WTC11 (cell line): ENCODE results near the gene ZBTB32. TPM values are rescaled to one million over a fixed set of nuclear protein-coding genes. Genes with fewer than 3 reads are reported as not detected.
A peak's percentile ranks its signal among the peaks of the same experiment; 100 is the strongest.

Experiments
- ATAC-seq: fragments of 200-7000 bp; cut with Tn5 transposase; 2 replicates; pipeline ENCODE4 v1.10.0; 2021; ENCODE audit warnings: mild to moderate bottlenecking, moderate library complexity
- CTCF ChIA-PET: fragments of 300-600 bp; sonication (Branson Sonifier 250); formaldehyde crosslinking; loops from one replicate; lab custom pipeline; 2021; ENCODE audit warnings: antibody characterized with exemption; lab: Charles Lee
- POLR2A ChIA-PET: fragments of 350-600 bp; sonication (Branson Sonifier 250); formaldehyde crosslinking; loops from one replicate; lab custom pipeline; 2021; ENCODE audit warnings: antibody characterized with exemption; lab: Charles Lee
- DNase-seq: peaks from one replicate; pipeline ENCODE4 v3.0.0; 2021; ENCODE audit warnings: low spot score
- H3K27ac Mint-ChIP-seq: 2 replicates; pipeline ENCODE4 v1.8.0; 2021; ENCODE audit warnings: mixed read lengths
- H3K27me3 Mint-ChIP-seq: 2 replicates; pipeline ENCODE4 v1.8.0; 2021; ENCODE audit warnings: low read depth, mild to moderate bottlenecking, moderate library complexity, mixed read lengths
- H3K36me3 Mint-ChIP-seq: 2 replicates; pipeline ENCODE4 v1.8.0; 2021; ENCODE audit warnings: mixed read lengths
- H3K4me1 Mint-ChIP-seq: 2 replicates; pipeline ENCODE4 v1.8.0; 2022; ENCODE audit warnings: mixed read lengths
- H3K4me3 Mint-ChIP-seq: 2 replicates; pipeline ENCODE4 v1.8.0; 2021; ENCODE audit warnings: mild to moderate bottlenecking, moderate library complexity, mixed read lengths
- H3K9me3 Mint-ChIP-seq: 2 replicates; pipeline ENCODE4 v1.8.0; 2021; ENCODE audit warnings: mixed read lengths
- ARID4B ChIP-seq: sonication (generic); formaldehyde crosslinking; IDR thresholded peaks from 2 replicates; pipeline ENCODE4 v1.8.0; 2023; ENCODE audit warnings: missing genetic modification reagents, mild to moderate bottlenecking, borderline replicate concordance
- CBFB ChIP-seq: sonication (generic); formaldehyde crosslinking; IDR thresholded peaks from 2 replicates; pipeline ENCODE4 v1.8.1; 2022; ENCODE audit warnings: mild to moderate bottlenecking, low read depth, missing genetic modification reagents
- ETV6 ChIP-seq: sonication (generic); formaldehyde crosslinking; IDR thresholded peaks from 2 replicates; pipeline ENCODE4 v1.8.1; 2022; ENCODE audit warnings: mild to moderate bottlenecking, missing genetic modification reagents
- FOXP1 ChIP-seq: sonication (generic); formaldehyde crosslinking; IDR thresholded peaks from 2 replicates; pipeline ENCODE4 v1.8.0; 2022; ENCODE audit warnings: missing genetic modification reagents, mild to moderate bottlenecking, moderate library complexity, borderline replicate concordance
- GABPB1 ChIP-seq: sonication (generic); formaldehyde crosslinking; IDR thresholded peaks from 2 replicates; pipeline ENCODE4 v1.8.1; 2023; ENCODE audit warnings: mild to moderate bottlenecking, missing genetic modification reagents
- JUN ChIP-seq: sonication (generic); formaldehyde crosslinking; IDR thresholded peaks from 2 replicates; pipeline ENCODE4 v1.8.0; 2023; ENCODE audit warnings: mild to moderate bottlenecking, missing genetic modification reagents
- MLX ChIP-seq: sonication (generic); formaldehyde crosslinking; IDR thresholded peaks from 2 replicates; pipeline ENCODE4 v1.8.1; 2023; ENCODE audit warnings: mild to moderate bottlenecking, missing genetic modification reagents, moderate library complexity
- NR2C2 ChIP-seq: sonication (generic); formaldehyde crosslinking; IDR thresholded peaks from 2 replicates; pipeline ENCODE4 v1.8.0; 2022; ENCODE audit warnings: mild to moderate bottlenecking, missing genetic modification reagents
- NR3C1 ChIP-seq: sonication (generic); formaldehyde crosslinking; conservative IDR thresholded peaks from 2 replicates; pipeline ENCODE4 v1.8.1; 2023; ENCODE audit warnings: low read depth, mild to moderate bottlenecking, missing genetic modification reagents
- PREB ChIP-seq: sonication (generic); formaldehyde crosslinking; IDR thresholded peaks from 2 replicates; pipeline ENCODE4 v1.8.1; 2022; ENCODE audit warnings: mild to moderate bottlenecking, missing genetic modification reagents, moderate library complexity, borderline replicate concordance
- TEAD1 ChIP-seq: sonication (generic); formaldehyde crosslinking; IDR thresholded peaks from 2 replicates; pipeline ENCODE4 v1.8.0; 2022; ENCODE audit warnings: mild to moderate bottlenecking, missing genetic modification reagents
- ZBTB21 ChIP-seq: sonication (generic); formaldehyde crosslinking; IDR thresholded peaks from 2 replicates; pipeline ENCODE4 v1.8.1; 2023; ENCODE audit warnings: mild to moderate bottlenecking, missing genetic modification reagents, borderline replicate concordance
- ZNF121 ChIP-seq: sonication (generic); formaldehyde crosslinking; IDR thresholded peaks from 2 replicates; pipeline ENCODE4 v1.8.0; 2023; ENCODE audit warnings: missing genetic modification reagents
- ZNF232 ChIP-seq: sonication (generic); formaldehyde crosslinking; IDR thresholded peaks from 2 replicates; pipeline ENCODE4 v1.8.0; 2022; ENCODE audit warnings: mild to moderate bottlenecking, missing genetic modification reagents
- ZNF396 ChIP-seq: fragments of 250-450 bp; sonication (Bioruptor Pico); IDR thresholded peaks from 2 replicates; pipeline ENCODE4 v1.8.0; 2021; ENCODE audit warnings: mild to moderate bottlenecking, moderate library complexity, borderline replicate concordance
- ZNF423 ChIP-seq: fragments of 250-450 bp; sonication (Bioruptor Pico); IDR thresholded peaks from 2 replicates; pipeline ENCODE4 v2.1.2; 2022; ENCODE audit warnings: mild to moderate bottlenecking, moderate library complexity
- ZSCAN18 ChIP-seq: fragments of 250-450 bp; sonication (Bioruptor Pico); IDR thresholded peaks from 2 replicates; pipeline ENCODE4 v2.1.2; 2022; ENCODE audit warnings: mild to moderate bottlenecking, moderate library complexity
- total RNA-seq: library from RNA; stranded (reverse); gene quantifications from 3 replicates; pipeline ENCODE4 v1.2.3, GENCODE V29; 2021

The ZBTB32 gene
- total RNA-seq, 1 experiment from 2014 or later: 0.11 TPM

GRCh38 chr19:35738887-35739229 lies 34.5 kb downstream of the ZBTB32 start:
- POLR2A ChIA-PET: interaction anchor here (0.8 kb wide), 1 partner anchor 46 kb away, joined by 3 read pairs; no protein-coding TSS in a partner anchor
- H3K36me3 Mint-ChIP-seq: peaks cover 32% of the 10 kb centered on the region
- no peaks in the 10 kb centered on the region for H3K9me3 Mint-ChIP-seq
- H3K27me3 Mint-ChIP-seq: no peaks in the 10 kb centered on the region
- CTCF ChIA-PET: interaction anchor here (0.7 kb wide), 1 partner anchor 46 kb away, joined by 3 read pairs; no protein-coding TSS in a partner anchor
- H3K4me3 Mint-ChIP-seq: no peak overlapping the region
- no peak for DNase-seq
- no peak overlapping the region for H3K27ac Mint-ChIP-seq
- TF ChIP-seq NR3C1 (CRISPR knock-in tag) (no peak), ZSCAN18 (CRISPR knock-in tag) (no peak), JUN (CRISPR knock-in tag) (no peak), ZBTB21 (no peak), PREB (CRISPR knock-in tag) (no peak), TEAD1 (no peak), ZNF232 (CRISPR knock-in tag) (no peak), ZNF121 (CRISPR knock-in tag) (no peak), GABPB1 (CRISPR knock-in tag) (no peak), NR2C2 (CRISPR knock-in tag) (no peak)
- TF ChIP-seq, all 79 proteins: peak for 0
- no peak for ATAC-seq
- H3K4me1 Mint-ChIP-seq: peaks cover 6% of the 10 kb centered on the region

GRCh38 chr19:35739275-35740107 lies 35.1 kb downstream of the ZBTB32 start:
- ChIA-PET POLR2A (interaction anchor here (0.8 to 1.3 kb wide), 8 partner anchors 9 to 269 kb away, joined by 3 to 10 read pairs (median 3); partner anchors contain the start of gene SYNE4), CTCF (interaction anchor here (0.7 to 1.6 kb wide), 11 partner anchors 9 to 192 kb away, joined by 3 to 25 read pairs (median 6); partner anchors contain the start of gene LIN37)
- Mint-ChIP-seq H3K4me1 (peaks cover 10% of the 10 kb centered on the region), H3K9me3 (no peaks in the 10 kb centered on the region), H3K27ac (no peak overlapping the region; the same call in 1 of the 2 replicates), H3K4me3 (peak overlapping the region; percentile 81), H3K36me3 (peaks cover 26% of the 10 kb centered on the region), H3K27me3 (no peaks in the 10 kb centered on the region)
- 0 out of 2 replicates have a peak, but pooled peaks have one; percentile 27 for TF ChIP-seq MLX (CRISPR knock-in tag)
- TF ChIP-seq ZNF396 (CRISPR knock-in tag): no peak
- no peak for TF ChIP-seq CBFB (CRISPR knock-in tag)
- no peak for DNase-seq
- no peak for ATAC-seq

- ChIA-PET CTCF (interaction anchor here (0.9 to 1.6 kb wide), 17 partner anchors 8 to 230 kb away, joined by 3 to 25 read pairs (median 5); partner anchors contain the start of gene LIN37), POLR2A (interaction anchor here (0.9 to 1.3 kb wide), 12 partner anchors 9 to 268 kb away, joined by 3 to 13 read pairs (median 4); partner anchors contain the start of genes HSPB6, PROSER3 and SYNE4)
- DNase-seq (no peak), ATAC-seq (no peak)
- H3K4me3 Mint-ChIP-seq: peak overlapping the region; percentile 81
- H3K4me1 Mint-ChIP-seq: peaks cover 11% of the 10 kb centered on the region
- H3K27me3 Mint-ChIP-seq: no peaks in the 10 kb centered on the region
- no peaks in the 10 kb centered on the region for H3K9me3 Mint-ChIP-seq
- peak; percentile 48 for TF ChIP-seq ZNF423 (CRISPR knock-in tag)
- TF ChIP-seq ARID4B (CRISPR knock-in tag): 0 out of 2 replicates have a peak, but pooled peaks have one; percentile 50
- TF ChIP-seq ETV6 (CRISPR knock-in tag): 0 out of 2 replicates have a peak, but pooled peaks have one; percentile 56
- no peak for TF ChIP-seq FOXP1
- peaks cover 21% of the 10 kb centered on the region for H3K36me3 Mint-ChIP-seq
- no peak overlapping the region for H3K27ac Mint-ChIP-seq
Observed at GRCh38 chr19:35740108-35740422, 35.7 kb downstream of the ZBTB32 start.
